GM23248 (cell line): ENCODE measurements around the gene GCNT2. TPM values are rescaled to one million over a fixed set of nuclear protein-coding genes. Genes with fewer than 3 reads are reported as not detected.
A peak's percentile ranks its signal among the peaks of the same experiment; 100 is the strongest.

Source experiments
- DNase-seq: peaks from one replicate; pipeline ENCODE4 v3.0.0-alpha.2; 2015
- H2AFZ ChIP-seq: fragments of 200-600 bp; sonication (generic); 2 replicates; pipeline ENCODE4 v1.6.1; 2016; ENCODE audit warnings: antibody characterized with exemption
- H3F3A ChIP-seq: fragments of 200-600 bp; sonication (generic); 2 replicates; pipeline ENCODE4 v1.6.1; 2016; ENCODE audit warnings: mild to moderate bottlenecking, antibody characterized with exemption, mixed run types; ENCODE audit not compliant: insufficient read depth
- H3K27ac ChIP-seq: fragments of 200-600 bp; sonication (generic); 2 replicates; pipeline ENCODE4 v1.5.1; 2016; ENCODE audit warnings: mild to moderate bottlenecking
- H3K27me3 ChIP-seq: fragments of 200-600 bp; sonication (generic); replicated peaks from 2 replicates; pipeline ENCODE4 v1.6.1; 2016; ENCODE audit warnings: mild to moderate bottlenecking; ENCODE audit not compliant: insufficient read depth
- H3K36me3 ChIP-seq: fragments of 200-600 bp; sonication (generic); 2 replicates; pipeline ENCODE4 v1.6.1; 2016; ENCODE audit warnings: low read depth, mild to moderate bottlenecking
- H3K4me1 ChIP-seq: fragments of 200-600 bp; sonication (generic); 2 replicates; pipeline ENCODE4 v1.6.1; 2016; ENCODE audit warnings: mild to moderate bottlenecking; ENCODE audit not compliant: insufficient read depth
- H3K4me2 ChIP-seq: fragments of 200-600 bp; sonication (generic); one replicate; pipeline ENCODE4 v1.6.1; 2016; ENCODE audit warnings: mild to moderate bottlenecking; ENCODE audit not compliant: unreplicated experiment
- H3K4me3 ChIP-seq: fragments of 200-600 bp; sonication (generic); 2 replicates; pipeline ENCODE4 v1.5.1; 2016; ENCODE audit warnings: mild to moderate bottlenecking
- H3K79me2 ChIP-seq: fragments of 200-600 bp; sonication (generic); 2 replicates; pipeline ENCODE4 v1.6.1; 2016; ENCODE audit warnings: mild to moderate bottlenecking; ENCODE audit not compliant: insufficient read depth
- H3K9ac ChIP-seq: fragments of 200-600 bp; sonication (generic); 2 replicates; pipeline ENCODE4 v1.6.1; 2016; ENCODE audit warnings: mild to moderate bottlenecking
- H3K9me2 ChIP-seq: fragments of 200-600 bp; sonication (generic); 2 replicates; pipeline ENCODE4 v1.6.1; 2016; ENCODE audit warnings: mixed run types, mild to moderate bottlenecking, moderate library complexity; ENCODE audit not compliant: insufficient read depth
- H3K9me3 ChIP-seq: fragments of 200-600 bp; sonication (generic); one replicate; pipeline ENCODE4 v1.6.1; 2017; ENCODE audit warnings: low read depth
- H4K20me1 ChIP-seq: fragments of 200-600 bp; sonication (generic); 2 replicates; pipeline ENCODE4 v1.6.0; 2016; ENCODE audit not compliant: insufficient read depth
- EZH2 ChIP-seq: fragments of 200-600 bp; sonication (generic); IDR thresholded peaks from 2 replicates; pipeline ENCODE4 v1.6.1; 2018; ENCODE audit warnings: antibody characterized with exemption, mild to moderate bottlenecking; ENCODE audit not compliant: insufficient read depth, poor library complexity, severe bottlenecking
- EZH2phosphoT487 ChIP-seq: fragments of 200-600 bp; sonication (generic); IDR thresholded peaks from 2 replicates; pipeline ENCODE4 v1.6.1; 2018; ENCODE audit warnings: antibody characterized with exemption, moderate library complexity, mild to moderate bottlenecking, low read depth; ENCODE audit not compliant: insufficient read depth
- WGBS, 2 experiments: methylation state at CpG; one replicate each; pipeline ENCODE4 v1.1.6; 2015 to 2017; ENCODE audit warnings: low lambda C conversion rate in 2 of 2, low coverage in 1 of 2; ENCODE audit errors: missing lambda C conversion rate in 2 of 2; 5-methylcytosine and 5-hydroxymethylcytosine counted together
- in situ Hi-C: fragments of 300-500 bp; cut with MboI; formaldehyde crosslinking; loops from 2 replicates; pipeline ENCODE4 v1.15.0; 2020
- polyA plus RNA-seq: library from polyadenylated mRNA; unstranded; fragments of >200 nt; fragmentation: Nextera tagmentation; extraction: Ambion mirVana; gene quantifications from 2 replicates; pipeline ENCODE4 v1.2.1, GENCODE V29; 2016
- total RNA-seq: library from RNA; depleted of rRNA; stranded (reverse); fragments of >200 nt; shearing (Covaris generic); gene quantifications from 2 replicates; pipeline ENCODE4 v1.2.3, GENCODE V29; 2014

Gene GCNT2
- total and polyA plus RNA-seq, 2 experiments from 2014 or later, result not detected

DNA sequence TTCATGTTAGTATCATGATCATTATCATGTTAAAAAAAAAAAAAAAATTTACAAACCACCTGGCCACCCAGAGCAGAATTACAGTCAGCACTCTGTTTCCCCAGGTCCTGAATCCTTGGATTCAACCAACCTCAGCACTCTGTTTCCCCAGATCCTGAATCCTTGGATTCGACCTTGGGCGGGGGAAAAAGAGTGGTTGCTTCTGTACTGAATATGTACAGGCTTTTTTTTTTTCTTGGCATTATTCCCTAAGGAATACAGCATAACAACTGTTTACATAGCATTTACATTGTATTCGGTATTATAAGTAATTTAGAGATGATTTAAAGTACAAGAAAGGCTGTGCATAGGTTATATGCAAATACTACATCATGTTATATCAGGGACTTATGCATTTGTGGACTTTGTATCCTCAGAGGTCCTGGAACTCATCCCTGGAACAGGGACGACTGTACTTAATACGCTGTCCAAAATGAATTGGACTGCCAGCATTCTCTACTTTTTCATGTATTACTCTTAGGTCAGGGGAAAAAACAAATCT is 31.2 kb downstream of the GCNT2 start:
- no peaks in the 10 kb centered on the region for H3K9me3 ChIP-seq
- no peaks in the 10 kb centered on the region; the same call in 1 of the 2 replicates for H3K4me1 ChIP-seq
- no peaks in the 10 kb centered on the region for H4K20me1 ChIP-seq
- H3K27ac ChIP-seq, result no peak overlapping the region
- H3K4me3 ChIP-seq, result no peak overlapping the region
- no peaks in the 10 kb centered on the region for H3K36me3 ChIP-seq
- no peaks in the 10 kb centered on the region for H3K79me2 ChIP-seq
- H3F3A ChIP-seq, result no peaks in the 10 kb centered on the region
- H3K9ac ChIP-seq, result no peak overlapping the region
- peaks cover 10% of the 10 kb centered on the region for H3K27me3 ChIP-seq
- no peaks in the 10 kb centered on the region for H3K9me2 ChIP-seq
- DNase-seq, result no peak
- H3K4me2 ChIP-seq, result no peak overlapping the region
- WGBS, 2 experiments, result 10 to 15% methylated on average over 5 of the region's 5 CpGs
- TF ChIP-seq EZH2phosphoT487, result no peak
- TF ChIP-seq EZH2, result no peak
- in situ Hi-C loops, result no loop called here
- no peak overlapping the region for H2AFZ ChIP-seq

DNA sequence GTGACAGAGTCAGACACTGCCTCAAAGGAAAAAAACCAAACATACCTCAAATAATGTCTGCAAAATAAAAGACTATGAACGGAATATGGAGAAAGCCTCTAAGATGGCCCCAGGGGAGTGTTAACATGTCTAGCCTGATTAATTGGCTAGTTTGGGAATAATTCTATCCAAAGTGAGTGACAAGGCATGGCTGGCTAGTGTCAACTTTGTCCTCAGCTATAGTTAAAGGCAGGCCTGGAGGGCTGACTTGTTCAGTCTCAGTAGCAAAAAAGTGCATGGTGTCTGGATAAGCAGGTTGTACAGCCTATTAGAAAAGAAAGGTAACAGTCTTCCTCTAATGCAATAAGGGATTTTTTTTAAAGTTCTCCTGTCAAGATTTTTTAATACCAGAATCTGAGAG is 32.7 kb downstream of the GCNT2 start:
- Histone ChIP-seq H3K79me2 (no peaks in the 10 kb centered on the region), H3K9ac (no peak overlapping the region), H3K9me3 (no peaks in the 10 kb centered on the region), H3K4me3 (no peak overlapping the region), H3K27ac (no peak overlapping the region), H3K4me1 (no peaks in the 10 kb centered on the region; the same call in 1 of the 2 replicates), H3K36me3 (no peaks in the 10 kb centered on the region), H2AFZ (no peak overlapping the region), H3K4me2 (no peak overlapping the region), H4K20me1 (no peaks in the 10 kb centered on the region), H3F3A (no peaks in the 10 kb centered on the region), H3K9me2 (no peaks in the 10 kb centered on the region), H3K27me3 (peaks cover 16% of the 10 kb centered on the region)
- TF ChIP-seq EZH2, result no peak
- in situ Hi-C loops, result no loop called here
- 57 to 74% methylated on average over 1 of the region's 1 CpG for WGBS, 2 experiments
- DNase-seq, result no peak

DNA sequence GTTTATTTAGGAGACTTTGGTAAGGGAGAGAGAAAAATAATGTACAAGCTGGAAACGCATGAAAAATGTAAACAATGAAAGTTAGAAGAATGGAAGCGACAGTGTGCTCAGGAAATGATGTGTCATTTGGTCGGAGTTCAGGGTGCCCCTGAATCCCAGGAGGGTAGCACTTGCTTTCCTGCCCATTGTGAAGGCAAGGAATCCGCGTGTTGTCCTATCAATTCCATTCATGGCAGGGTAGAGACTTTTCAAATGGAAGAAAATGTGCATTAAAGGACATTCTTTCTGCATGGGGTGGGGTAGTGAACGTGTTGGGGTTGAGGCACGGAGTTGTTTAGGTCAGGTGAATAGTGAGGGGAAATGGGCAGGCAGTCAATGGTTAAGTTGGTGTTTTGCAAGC is 33.7 kb downstream of the GCNT2 start:
- H3K4me3 ChIP-seq, result no peak overlapping the region
- DNase-seq, result no peak
- H4K20me1 ChIP-seq, result no peaks in the 10 kb centered on the region
- no peak overlapping the region for H3K27ac ChIP-seq
- H3K36me3 ChIP-seq, result no peaks in the 10 kb centered on the region
- no peaks in the 10 kb centered on the region for H3K9me3 ChIP-seq
- no peaks in the 10 kb centered on the region for H3F3A ChIP-seq
- H2AFZ ChIP-seq, result no peak overlapping the region
- no peaks in the 10 kb centered on the region; the same call in 1 of the 2 replicates for H3K4me1 ChIP-seq
- H3K4me2 ChIP-seq, result no peak overlapping the region
- H3K9me2 ChIP-seq, result no peaks in the 10 kb centered on the region
- no peaks in the 10 kb centered on the region for H3K79me2 ChIP-seq
- H3K9ac ChIP-seq, result no peak overlapping the region
- in situ Hi-C loops, result no loop called here
- WGBS, 2 experiments, result 14 to 18% methylated on average over 7 of the region's 7 CpGs
- no peak for TF ChIP-seq EZH2phosphoT487
- TF ChIP-seq EZH2, result no peak
- peaks cover 17% of the 10 kb centered on the region for H3K27me3 ChIP-seq

DNA sequence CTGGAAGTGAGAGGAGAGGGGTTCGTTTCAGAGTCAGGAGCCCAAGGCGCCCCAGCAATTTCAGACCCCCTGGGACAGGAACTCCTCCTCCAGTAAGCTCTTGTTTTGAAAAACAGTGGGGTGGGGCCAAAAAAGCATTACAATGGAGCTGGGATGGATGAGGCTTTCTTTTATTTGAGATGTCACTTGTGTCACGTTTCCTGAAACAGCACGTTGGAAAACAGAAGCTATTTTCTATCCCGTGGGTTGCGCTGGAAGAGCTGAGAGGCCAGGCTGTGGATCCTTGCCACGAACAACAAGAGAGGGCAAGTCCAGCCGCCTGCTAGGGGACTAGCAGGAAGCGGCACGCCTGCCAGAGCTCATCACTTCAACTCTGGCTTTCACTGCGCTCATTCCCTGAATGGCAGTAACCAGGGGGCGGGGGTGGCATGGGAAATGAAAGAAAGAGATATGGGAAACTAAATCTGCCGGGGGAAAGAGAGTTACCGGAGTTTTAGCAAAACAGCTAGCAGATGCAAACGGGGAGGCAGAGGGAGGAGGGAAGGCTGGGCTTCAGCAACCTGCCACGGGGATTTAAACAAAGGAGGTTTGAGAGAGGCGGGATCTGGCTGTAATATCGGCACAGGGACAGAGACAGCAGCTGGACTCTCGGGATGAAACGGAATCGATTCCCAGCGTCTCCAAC is 34.6 kb downstream of the GCNT2 start:
- no peak overlapping the region for H3K27ac ChIP-seq
- H3K4me2 ChIP-seq, result peak overlapping the region; percentile 61
- H3K4me3 ChIP-seq, result peak overlapping the region; percentile 52
- peak overlapping the region; percentile 77 for H2AFZ ChIP-seq
- no peaks in the 10 kb centered on the region; the same call in 1 of the 2 replicates for H3K4me1 ChIP-seq
- H3K79me2 ChIP-seq, result no peaks in the 10 kb centered on the region
- DNase-seq, result peak; percentile 44
- H3K36me3 ChIP-seq, result no peaks in the 10 kb centered on the region
- in situ Hi-C loops, result no loop called here
- TF ChIP-seq EZH2, result no peak
- no peak for TF ChIP-seq EZH2phosphoT487
- H3K9me3 ChIP-seq, result no peaks in the 10 kb centered on the region
- 2 to 3% methylated on average over 22 of the region's 22 CpGs for WGBS, 2 experiments
- no peak overlapping the region for H3K9ac ChIP-seq
- no peaks in the 10 kb centered on the region for H4K20me1 ChIP-seq
- H3F3A ChIP-seq, result no peaks in the 10 kb centered on the region
- H3K27me3 ChIP-seq, result peaks cover 17% of the 10 kb centered on the region
- no peaks in the 10 kb centered on the region for H3K9me2 ChIP-seq
